Pancreas (tissue), 10 donors: ENCODE results near the gene ZMYM4. TPM values are rescaled to one million over a fixed set of nuclear protein-coding genes. Genes with fewer than 3 reads are reported as not detected.
"Not testable (repeated sequence)": the region's sequence is repeated elsewhere in the genome, so short reads cannot be mapped to it uniquely, and the experiment has no call there.

Experiments
- ATAC-seq, 4 donors: fragments of 200-7000 bp; cut with Tn5 transposase; one replicate each; pipeline versions ENCODE4 v1.8.0 to v1.9.1; 2020; ENCODE audit warnings: mild to moderate bottlenecking in 4 of 4, moderate library complexity in 4 of 4
- DNase-seq, 6 donors: peaks; one replicate each; pipeline ENCODE4 v3.0.0-alpha.2; 2020
- FAIRE-seq: peaks from 2 replicates; lab custom pipeline; 2012; peaks lifted over from hg19 to GRCh38; lab: Jason Lieb, UNC
- H3K27ac ChIP-seq, 4 donors: fragments of 200-600 bp; sonication (generic); 1 replicate in 3 of 4; 2 replicates in 1 of 4; pipeline versions ENCODE4 v1.5.0 to v1.8.0; 2020
- H3K27me3 ChIP-seq, 4 donors: fragments of 200-600 bp; one replicate each; pipeline ENCODE4 v1.8.0; 2021
- H3K36me3 ChIP-seq, 3 donors: fragments of 200-600 bp; sonication (generic) in 1 of 3; one replicate each; pipeline versions ENCODE4 v1.5.0 to v1.8.0; 2020 to 2021
- H3K4me1 ChIP-seq, 3 donors: fragments of 200-600 bp; one replicate each; pipeline ENCODE4 v1.8.0; 2021
- H3K4me3 ChIP-seq, 4 donors: fragments of 200-600 bp; sonication (generic) in 2 of 4; one replicate each; pipeline versions ENCODE4 v1.5.0 to v1.8.0; 2020 to 2021
- H3K9me3 ChIP-seq, 4 donors: fragments of 200-600 bp; one replicate each; pipeline ENCODE4 v1.8.0; 2021
- CTCF ChIP-seq, 4 donors: fragments of 200-600 bp; sonication (generic) in 3 of 4; IDR thresholded peaks; one replicate each; pipeline versions ENCODE4 v1.5.0 to v1.8.0; 2021; ENCODE audit warnings: antibody characterized with exemption in 4 of 4
- WGBS, 2 donors: extraction: QIAGEN DNeasy Blood & Tissue Kit; methylation state at CpG; one replicate each; pipeline ENCODE4 v1.1.7; 2013; 5-methylcytosine and 5-hydroxymethylcytosine counted together
- intact Hi-C, 3 donors: fragments of 100-400 bp; cut with DNase I; formaldehyde crosslinking; loops; one replicate each; pipeline versions ENCODE4 v1.11.1 to v1.14.2; 2022
- polyA plus RNA-seq, 2 donors: library from polyadenylated mRNA; stranded (reverse); fragments of 200-250 nt; gene quantifications; one replicate each; pipeline ENCODE4 v1.2.3, GENCODE V29; 2013
- total RNA-seq, 6 donors: library from RNA; stranded (reverse); fragmentation: NEBNext Ultra II Directional in 4 of 6; extraction: Animal tissue kit (Norgen Biotek cat#: 25700) in 4 of 6; gene quantifications; one replicate each; pipeline versions ENCODE4 v1.2.1 to v1.2.4, GENCODE V29; 2021 to 2023
- donor health status: healthy with polysubstance abuse.
- donor health status: DM: no; HTN: no; CAD: no; lungs with moderate emphysema.
- donor health status: DM: no; HTN: no; CAD: no.
- donor health status: control.
- donor health status: control.
- donor health status: Bipolar disorder and iron deficiency.
- donor health status: DM: yes; HTN: yes; CAD: no.
- donor health status: DM: no; HTN: no; CAD: no.
- donor health status: DM: no; HTN: no; CAD: no.
- donor health status: DM: yes; HTN: yes; CAD: no.

Gene ZMYM4
- total and polyA plus RNA-seq, 8 donors, result 10.5 to 31.1 (median 17.8) TPM

GRCh38 chr1:35326246-35326866 is 57.8 kb downstream of the ZMYM4 start:
- no peak for ATAC-seq
- WGBS, 2 donors, result 78 to 84% methylated on average over 3 of the region's 3 CpGs
- H3K4me1 ChIP-seq, result peaks cover 3 to 6% (median 5%) of the 10 kb centered on the region in 3 donors
- no peak for TF ChIP-seq CTCF (IDR thresholded peaks at IDR 0.05)
- peak; percentile 20 for FAIRE-seq
- no peak overlapping the region for H3K4me3 ChIP-seq
- H3K36me3 ChIP-seq, result peaks cover 0 to 4% (median 0%) of the 10 kb centered on the region in 3 donors
- no peak for DNase-seq
- no peaks in the 10 kb centered on the region for H3K27me3 ChIP-seq
- H3K9me3 ChIP-seq, result no peaks in the 10 kb centered on the region
- no peak overlapping the region for H3K27ac ChIP-seq
- intact Hi-C loops, result no loop called here

- H3K27ac ChIP-seq, H3K27me3 ChIP-seq, H3K9me3 ChIP-seq, H3K36me3 ChIP-seq, ATAC-seq, intact Hi-C loops, H3K4me3 ChIP-seq, FAIRE-seq, DNase-seq, H3K4me1 ChIP-seq: not testable (repeated sequence)
- WGBS, 2 donors, result 98% methylated on average over 2 of the region's 2 CpGs
These were observed 63.1 kb downstream of the ZMYM4 start for GRCh38 chr1:35331618-35332017.

- no peak for DNase-seq
- no peak for FAIRE-seq
- H3K9me3 ChIP-seq, result no peaks in the 10 kb centered on the region
These were observed 66.0 kb downstream of the ZMYM4 start for GRCh38 chr1:35334485-35334884.

GRCh38 chr1:35340519-35340918 is 72.0 kb downstream of the ZMYM4 start:
- WGBS, 2 donors, result 96 to 98% methylated on average over 2 of the region's 2 CpGs
- Histone ChIP-seq H3K9me3 (no peaks in the 10 kb centered on the region), H3K27me3 (peaks cover 0 to 3% (median 0%) of the 10 kb centered on the region in 4 donors), H3K4me1 (no peaks in the 10 kb centered on the region), H3K27ac (no peak overlapping the region), H3K36me3 (no peaks in the 10 kb centered on the region), H3K4me3 (no peak overlapping the region)
- FAIRE-seq (no peak), ATAC-seq (no peak), DNase-seq (no peak)
- intact Hi-C loops, result no loop called here
- TF ChIP-seq CTCF (IDR thresholded peaks at IDR 0.05), result no peak

More at GRCh38 chr1:35334485-35334884, 66.0 kb downstream of the ZMYM4 start:
- ATAC-seq, result no peak
- Histone ChIP-seq H3K27ac (no peak overlapping the region), H3K4me1 (no peaks in the 10 kb centered on the region), H3K36me3 (no peaks in the 10 kb centered on the region), H3K27me3 (no peaks in the 10 kb centered on the region), H3K4me3 (no peak overlapping the region)
- TF ChIP-seq CTCF (IDR thresholded peaks at IDR 0.05), result no peak
- intact Hi-C loops, result no loop called here
- WGBS, 2 donors, result 76 to 85% methylated on average over 1 of the region's 1 CpG

GRCh38 chr1:35345439-35345981 is 77.0 kb downstream of the ZMYM4 start:
- intact Hi-C loops, result no loop called here
- Histone ChIP-seq H3K27me3 (peaks cover 0 to 3% (median 0%) of the 10 kb centered on the region in 4 donors), H3K36me3 (no peaks in the 10 kb centered on the region), H3K9me3 (no peaks in the 10 kb centered on the region), H3K27ac (no peak overlapping the region), H3K4me3 (no peak overlapping the region), H3K4me1 (no peaks in the 10 kb centered on the region)
- 93 to 95% methylated on average over 13 of the region's 13 CpGs for WGBS, 2 donors
- no peak for TF ChIP-seq CTCF (IDR thresholded peaks at IDR 0.05)
- DNase-seq (no peak), FAIRE-seq (no peak), ATAC-seq (peak in 1 of 4 donors; percentile 27)
